Ishikawa (cell line): Measurements from ENCODE around the gene ACSBG1.

Experiments
- CEBPB ChIP-seq: IDR thresholded peaks from 2 replicates; pipeline ENCODE4 v1.6.1; 2012
- CREB1 ChIP-seq: IDR thresholded peaks from 2 replicates; pipeline ENCODE4 v1.6.1; 2012; ENCODE audit warnings: low read depth
- EGR1 ChIP-seq: IDR thresholded peaks from 2 replicates; pipeline ENCODE4 v1.6.1; 2012
- EP300 ChIP-seq: IDR thresholded peaks from 2 replicates; pipeline ENCODE4 v1.6.1; 2012; ENCODE audit warnings: borderline replicate concordance
- FOXM1 ChIP-seq: IDR thresholded peaks from 2 replicates; pipeline ENCODE4 v1.6.1; 2012; ENCODE audit warnings: low read depth, borderline replicate concordance
- MAX ChIP-seq: IDR thresholded peaks from 2 replicates; pipeline ENCODE4 v1.6.1; 2012
- NFIC ChIP-seq: IDR thresholded peaks from 2 replicates; pipeline ENCODE4 v1.6.1; 2012
- RAD21 ChIP-seq: IDR thresholded peaks from 2 replicates; pipeline ENCODE4 v1.6.1; 2012; ENCODE audit warnings: low read depth
- TAF1 ChIP-seq: IDR thresholded peaks from 2 replicates; pipeline ENCODE4 v1.6.1; 2012; ENCODE audit warnings: low read depth, mild to moderate bottlenecking
- TCF12 ChIP-seq: IDR thresholded peaks from 2 replicates; pipeline ENCODE4 v1.6.1; 2012; ENCODE audit warnings: low read depth
- TEAD4 ChIP-seq: IDR thresholded peaks from 2 replicates; pipeline ENCODE4 v1.6.1; 2012
- YY1 ChIP-seq: IDR thresholded peaks from 2 replicates; pipeline ENCODE4 v1.6.1; 2012; ENCODE audit warnings: low read depth
- ZBTB7A ChIP-seq: IDR thresholded peaks from 2 replicates; pipeline ENCODE4 v1.6.1; 2012; ENCODE audit warnings: low read depth
- TF ChIP-seq, protein P1 (sequence below): IDR thresholded peaks from 2 replicates; pipeline ENCODE4 v1.6.1; 2012
- TF ChIP-seq, protein P2 (sequence below): IDR thresholded peaks from 2 replicates; pipeline ENCODE4 v1.6.1; 2012; ENCODE audit warnings: low read depth, mild to moderate bottlenecking

Gene ACSBG1

DNA sequence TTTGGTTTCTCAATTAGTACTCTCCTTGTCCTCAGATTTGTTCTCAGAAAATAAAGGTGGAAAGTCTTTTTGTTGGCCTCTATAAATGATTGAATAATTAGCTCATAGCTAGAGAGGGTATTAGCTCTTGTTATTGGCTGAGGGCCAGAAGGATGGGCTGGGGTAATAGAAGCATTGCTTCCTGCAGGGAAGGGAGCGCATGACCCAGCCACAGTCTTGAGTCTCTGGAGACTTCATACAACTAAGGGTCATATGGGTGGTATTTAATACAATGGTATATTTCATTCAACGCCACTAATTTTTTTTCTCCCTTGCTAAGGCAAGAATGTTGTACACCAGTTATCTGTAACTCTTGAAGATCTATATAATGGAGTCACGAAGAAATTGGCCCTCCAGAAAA, 38.4 kb upstream of the ACSBG1 start:
- no peak for TF ChIP-seq FOXM1
- TF ChIP-seq EP300: no peak
- no peak for TF ChIP-seq YY1
- TF ChIP-seq TAF1: no peak
- no peak for TF ChIP-seq TCF12
- no peak for TF ChIP-seq CREB1
- no peak for TF ChIP-seq CEBPB
- TF ChIP-seq, protein P1, sequence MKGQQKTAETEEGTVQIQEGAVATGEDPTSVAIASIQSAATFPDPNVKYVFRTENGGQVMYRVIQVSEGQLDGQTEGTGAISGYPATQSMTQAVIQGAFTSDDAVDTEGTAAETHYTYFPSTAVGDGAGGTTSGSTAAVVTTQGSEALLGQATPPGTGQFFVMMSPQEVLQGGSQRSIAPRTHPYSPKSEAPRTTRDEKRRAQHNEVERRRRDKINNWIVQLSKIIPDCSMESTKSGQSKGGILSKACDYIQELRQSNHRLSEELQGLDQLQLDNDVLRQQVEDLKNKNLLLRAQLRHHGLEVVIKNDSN: no peak
- no peak for TF ChIP-seq ZBTB7A
- TF ChIP-seq TEAD4: no peak
- no peak for TF ChIP-seq EGR1
- TF ChIP-seq RAD21: no peak
- no peak for TF ChIP-seq MAX
- TF ChIP-seq NFIC: no peak
- TF ChIP-seq, protein P2, sequence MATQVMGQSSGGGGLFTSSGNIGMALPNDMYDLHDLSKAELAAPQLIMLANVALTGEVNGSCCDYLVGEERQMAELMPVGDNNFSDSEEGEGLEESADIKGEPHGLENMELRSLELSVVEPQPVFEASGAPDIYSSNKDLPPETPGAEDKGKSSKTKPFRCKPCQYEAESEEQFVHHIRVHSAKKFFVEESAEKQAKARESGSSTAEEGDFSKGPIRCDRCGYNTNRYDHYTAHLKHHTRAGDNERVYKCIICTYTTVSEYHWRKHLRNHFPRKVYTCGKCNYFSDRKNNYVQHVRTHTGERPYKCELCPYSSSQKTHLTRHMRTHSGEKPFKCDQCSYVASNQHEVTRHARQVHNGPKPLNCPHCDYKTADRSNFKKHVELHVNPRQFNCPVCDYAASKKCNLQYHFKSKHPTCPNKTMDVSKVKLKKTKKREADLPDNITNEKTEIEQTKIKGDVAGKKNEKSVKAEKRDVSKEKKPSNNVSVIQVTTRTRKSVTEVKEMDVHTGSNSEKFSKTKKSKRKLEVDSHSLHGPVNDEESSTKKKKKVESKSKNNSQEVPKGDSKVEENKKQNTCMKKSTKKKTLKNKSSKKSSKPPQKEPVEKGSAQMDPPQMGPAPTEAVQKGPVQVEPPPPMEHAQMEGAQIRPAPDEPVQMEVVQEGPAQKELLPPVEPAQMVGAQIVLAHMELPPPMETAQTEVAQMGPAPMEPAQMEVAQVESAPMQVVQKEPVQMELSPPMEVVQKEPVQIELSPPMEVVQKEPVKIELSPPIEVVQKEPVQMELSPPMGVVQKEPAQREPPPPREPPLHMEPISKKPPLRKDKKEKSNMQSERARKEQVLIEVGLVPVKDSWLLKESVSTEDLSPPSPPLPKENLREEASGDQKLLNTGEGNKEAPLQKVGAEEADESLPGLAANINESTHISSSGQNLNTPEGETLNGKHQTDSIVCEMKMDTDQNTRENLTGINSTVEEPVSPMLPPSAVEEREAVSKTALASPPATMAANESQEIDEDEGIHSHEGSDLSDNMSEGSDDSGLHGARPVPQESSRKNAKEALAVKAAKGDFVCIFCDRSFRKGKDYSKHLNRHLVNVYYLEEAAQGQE: no peak

DNA sequence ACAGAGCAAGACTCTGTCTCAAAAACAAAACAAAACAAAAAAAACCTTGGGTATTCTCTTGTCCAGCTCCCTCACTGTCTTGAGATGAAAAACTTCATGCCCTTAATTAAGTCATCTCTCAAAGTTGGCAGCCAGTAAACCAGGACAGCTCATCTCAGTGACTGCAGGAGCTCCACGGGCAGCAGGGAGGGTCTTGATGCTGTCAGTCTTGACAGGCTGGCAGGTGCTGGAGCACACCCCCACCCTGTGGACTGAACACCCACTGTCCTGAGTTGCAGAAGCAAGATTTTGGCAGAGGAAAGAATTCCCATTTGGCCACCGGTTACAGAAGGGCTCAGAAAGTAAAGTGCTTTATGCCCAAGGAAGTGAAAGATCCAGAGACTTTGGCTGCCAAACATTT, 38.0 kb upstream of the ACSBG1 start:
- TF ChIP-seq CREB1 (no peak), CEBPB (no peak), ZBTB7A (no peak), YY1 (no peak), RAD21 (no peak), NFIC (no peak), TEAD4 (no peak), MAX (no peak), TAF1 (no peak), TCF12 (no peak), FOXM1 (no peak), EP300 (no peak), EGR1 (no peak)
- TF ChIP-seq, protein P1: no peak
- TF ChIP-seq, protein P2: no peak

DNA sequence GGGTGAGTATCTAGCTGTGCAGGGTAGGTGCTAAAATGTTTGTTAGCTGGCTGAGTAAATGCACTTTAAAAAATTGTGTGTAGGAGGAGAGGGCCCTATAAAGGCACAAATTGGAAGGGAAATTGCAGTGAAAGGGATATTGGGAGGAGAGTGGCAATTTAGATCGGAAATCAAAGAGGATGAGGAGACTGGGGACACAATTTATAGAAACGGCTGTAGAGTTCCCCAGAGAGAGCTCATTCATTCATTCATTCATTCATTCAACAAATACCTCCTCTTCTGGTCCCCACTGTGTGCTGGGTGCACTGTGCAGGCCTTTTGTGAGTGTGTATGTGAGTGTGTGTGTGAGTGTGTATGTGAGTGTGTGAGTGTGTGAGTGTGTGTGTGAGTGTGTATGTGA, 32.4 kb upstream of the ACSBG1 start:
- TF ChIP-seq TAF1 (no peak), NFIC (no peak), MAX (no peak), YY1 (no peak)

DNA sequence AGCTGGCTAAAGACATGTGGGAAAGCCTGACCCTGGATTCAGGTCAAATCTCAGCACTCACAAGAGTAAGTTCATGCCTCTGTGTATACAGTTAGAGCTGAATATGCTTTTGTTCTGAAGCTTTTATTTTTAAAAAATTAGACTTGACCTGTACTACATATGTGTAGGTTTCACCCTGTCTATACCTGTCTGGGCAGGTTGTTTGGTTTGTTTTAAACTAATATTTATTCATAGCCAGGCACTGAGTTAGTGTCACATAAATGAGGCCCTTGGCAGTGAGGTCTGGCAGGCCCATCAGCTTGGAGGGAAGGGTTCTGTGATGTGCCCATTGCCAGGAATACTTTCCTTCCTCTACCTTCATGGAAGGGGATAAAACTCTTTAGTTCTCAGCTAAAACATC, 31.9 kb upstream of the ACSBG1 start:
- TF ChIP-seq NFIC: no peak
- TF ChIP-seq YY1: no peak
- TF ChIP-seq EP300: no peak
- no peak for TF ChIP-seq TAF1
- TF ChIP-seq FOXM1: no peak
- no peak for TF ChIP-seq TEAD4
- no peak for TF ChIP-seq RAD21
- TF ChIP-seq, protein P1: no peak
- TF ChIP-seq EGR1: no peak
- no peak for TF ChIP-seq ZBTB7A
- no peak for TF ChIP-seq TCF12
- TF ChIP-seq CEBPB: no peak
- TF ChIP-seq, protein P2: no peak
